Measurements from ENCODE around the gene PREX1.

PREX1 gene

GRCh38 chr20:48701702-48702101 lies 126.1 kb downstream of the PREX1 start:
- no peak overlapping the region for H3K4me3 ChIP-seq (ENCODE audit: low read depth, low read length)
- no peak for DNase-seq (ENCODE audit: low read depth)
- TF ChIP-seq MAX (IDR thresholded peaks at IDR 0.05; ENCODE audit: low read depth, low read length), result no peak
- no peak for TF ChIP-seq POLR2A (IDR thresholded peaks at IDR 0.05; ENCODE audit: extremely low read depth, insufficient read length)
- TF ChIP-seq MYC (IDR thresholded peaks at IDR 0.05; ENCODE audit: low read depth, low read length), result no peak
- TF ChIP-seq, protein P1, sequence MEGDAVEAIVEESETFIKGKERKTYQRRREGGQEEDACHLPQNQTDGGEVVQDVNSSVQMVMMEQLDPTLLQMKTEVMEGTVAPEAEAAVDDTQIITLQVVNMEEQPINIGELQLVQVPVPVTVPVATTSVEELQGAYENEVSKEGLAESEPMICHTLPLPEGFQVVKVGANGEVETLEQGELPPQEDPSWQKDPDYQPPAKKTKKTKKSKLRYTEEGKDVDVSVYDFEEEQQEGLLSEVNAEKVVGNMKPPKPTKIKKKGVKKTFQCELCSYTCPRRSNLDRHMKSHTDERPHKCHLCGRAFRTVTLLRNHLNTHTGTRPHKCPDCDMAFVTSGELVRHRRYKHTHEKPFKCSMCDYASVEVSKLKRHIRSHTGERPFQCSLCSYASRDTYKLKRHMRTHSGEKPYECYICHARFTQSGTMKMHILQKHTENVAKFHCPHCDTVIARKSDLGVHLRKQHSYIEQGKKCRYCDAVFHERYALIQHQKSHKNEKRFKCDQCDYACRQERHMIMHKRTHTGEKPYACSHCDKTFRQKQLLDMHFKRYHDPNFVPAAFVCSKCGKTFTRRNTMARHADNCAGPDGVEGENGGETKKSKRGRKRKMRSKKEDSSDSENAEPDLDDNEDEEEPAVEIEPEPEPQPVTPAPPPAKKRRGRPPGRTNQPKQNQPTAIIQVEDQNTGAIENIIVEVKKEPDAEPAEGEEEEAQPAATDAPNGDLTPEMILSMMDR (IDR thresholded peaks at IDR 0.05; ENCODE audit: low read depth, low read length), result no peak

GRCh38 chr20:48698507-48699267 lies 129.1 kb downstream of the PREX1 start:
- no peak overlapping the region for H3K4me3 ChIP-seq (ENCODE audit: low read depth, low read length)
- TF ChIP-seq, protein P1 (IDR thresholded peaks at IDR 0.05; ENCODE audit: low read depth, low read length), result peak; percentile 46
- no peak for TF ChIP-seq MAX (IDR thresholded peaks at IDR 0.05; ENCODE audit: low read depth, low read length)
- no peak for DNase-seq (ENCODE audit: low read depth)

DNA sequence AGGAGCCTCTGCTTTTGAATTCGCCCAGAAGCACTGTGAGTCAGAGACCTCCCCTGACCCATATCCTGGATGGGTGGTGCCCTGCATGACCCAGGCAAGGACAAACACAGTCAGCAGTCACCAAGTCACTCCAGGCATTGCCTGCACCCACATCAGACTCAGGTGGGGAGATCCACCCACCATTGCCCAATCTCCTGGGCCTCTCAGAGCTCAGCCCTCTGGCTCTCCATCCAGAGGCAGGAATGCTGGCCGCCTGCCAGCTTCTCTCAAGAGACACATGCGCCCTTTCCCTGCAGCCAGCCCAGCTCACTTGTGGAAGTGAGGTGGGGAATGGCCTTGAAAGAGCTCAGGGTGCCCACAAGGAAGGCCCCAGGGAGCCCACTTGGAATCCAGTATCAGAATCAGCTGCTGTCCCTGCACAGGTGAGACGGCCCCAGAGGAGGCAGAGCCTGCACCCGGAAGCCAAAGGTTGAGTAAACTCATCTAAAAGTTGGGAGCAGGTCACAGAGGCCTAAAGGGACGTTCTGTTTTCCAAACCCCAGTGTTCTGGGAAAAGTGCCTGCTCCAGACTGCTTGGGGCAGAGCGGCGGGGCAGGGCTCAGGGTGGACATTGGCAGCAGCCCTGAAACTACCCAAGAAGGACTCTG lies 129.8 kb downstream of the PREX1 start:
- TF ChIP-seq MAX (IDR thresholded peaks at IDR 0.05; ENCODE audit: low read depth, low read length), result no peak
- TF ChIP-seq, protein P1 (IDR thresholded peaks at IDR 0.05; ENCODE audit: low read depth, low read length), result no peak
- no peak for TF ChIP-seq POLR2A (IDR thresholded peaks at IDR 0.05; ENCODE audit: extremely low read depth, insufficient read length)
- no peak for TF ChIP-seq MYC (IDR thresholded peaks at IDR 0.05; ENCODE audit: low read depth, low read length)
- no peak overlapping the region for H3K4me3 ChIP-seq (ENCODE audit: low read depth, low read length)
- no peak for DNase-seq (ENCODE audit: low read depth)

DNA sequence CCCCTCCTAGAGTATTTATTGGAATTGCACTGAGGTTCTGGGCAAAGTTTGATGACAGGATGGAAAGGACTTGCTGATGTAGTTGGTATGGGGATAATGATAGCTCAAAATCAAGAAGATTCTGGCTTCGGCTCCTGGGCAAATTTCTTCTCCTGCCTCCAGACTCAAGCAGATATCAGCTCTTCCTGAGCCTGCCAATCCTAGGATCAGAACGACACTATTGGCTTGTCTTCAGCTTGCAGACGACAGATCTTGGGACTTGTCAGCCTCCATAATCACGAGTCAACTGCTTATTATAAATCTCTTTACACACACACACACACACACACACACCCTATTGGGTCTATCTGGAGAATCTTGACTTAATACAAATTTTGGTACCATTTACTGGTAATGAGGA lies 131.1 kb downstream of the PREX1 start:
- DNase-seq (ENCODE audit: low read depth), result no peak
- TF ChIP-seq, protein P1 (IDR thresholded peaks at IDR 0.05; ENCODE audit: low read depth, low read length), result no peak
- TF ChIP-seq POLR2A (IDR thresholded peaks at IDR 0.05; ENCODE audit: extremely low read depth, insufficient read length) (no peak), MYC (IDR thresholded peaks at IDR 0.05; ENCODE audit: low read depth, low read length) (no peak), MAX (IDR thresholded peaks at IDR 0.05; ENCODE audit: low read depth, low read length) (no peak)
- no peak overlapping the region for H3K4me3 ChIP-seq (ENCODE audit: low read depth, low read length)

- no peak for DNase-seq (ENCODE audit: low read depth)
- H3K4me3 ChIP-seq (ENCODE audit: low read depth, low read length), result no peak overlapping the region
- TF ChIP-seq MYC (IDR thresholded peaks at IDR 0.05; ENCODE audit: low read depth, low read length), result no peak
- TF ChIP-seq, protein P1 (IDR thresholded peaks at IDR 0.05; ENCODE audit: low read depth, low read length), result no peak
- TF ChIP-seq POLR2A (IDR thresholded peaks at IDR 0.05; ENCODE audit: extremely low read depth, insufficient read length), result no peak
- TF ChIP-seq MAX (IDR thresholded peaks at IDR 0.05; ENCODE audit: low read depth, low read length), result no peak
Measured at GRCh38 chr20:48695738-48696137, 132.1 kb downstream of the PREX1 start.
